ENCODE measurements around the gene RPL7A.

RPL7A gene

GRCh38 chr9:133378408-133378962 lies 30.5 kb downstream of the RPL7A start:
- Histone ChIP-seq H3K27me3 (ENCODE audit: insufficient read depth, low read length) (no peaks in the 10 kb centered on the region), H3K4me1 (ENCODE audit: control insufficient read depth, insufficient read depth, low read length, unreplicated experiment) (peaks cover 5% of the 10 kb centered on the region), H3K27ac (ENCODE audit: low read depth, low read length) (no peak overlapping the region), H3K36me3 (ENCODE audit: insufficient read depth, low read length) (no peaks in the 10 kb centered on the region), H2AFZ (ENCODE audit: low read length, unreplicated experiment) (no peak overlapping the region), H3K79me2 (ENCODE audit: control insufficient read depth, insufficient read depth, low read length, unreplicated experiment) (peaks cover 28% of the 10 kb centered on the region), H3K4me3 (ENCODE audit: low read depth, low read length) (no peak overlapping the region)

DNA sequence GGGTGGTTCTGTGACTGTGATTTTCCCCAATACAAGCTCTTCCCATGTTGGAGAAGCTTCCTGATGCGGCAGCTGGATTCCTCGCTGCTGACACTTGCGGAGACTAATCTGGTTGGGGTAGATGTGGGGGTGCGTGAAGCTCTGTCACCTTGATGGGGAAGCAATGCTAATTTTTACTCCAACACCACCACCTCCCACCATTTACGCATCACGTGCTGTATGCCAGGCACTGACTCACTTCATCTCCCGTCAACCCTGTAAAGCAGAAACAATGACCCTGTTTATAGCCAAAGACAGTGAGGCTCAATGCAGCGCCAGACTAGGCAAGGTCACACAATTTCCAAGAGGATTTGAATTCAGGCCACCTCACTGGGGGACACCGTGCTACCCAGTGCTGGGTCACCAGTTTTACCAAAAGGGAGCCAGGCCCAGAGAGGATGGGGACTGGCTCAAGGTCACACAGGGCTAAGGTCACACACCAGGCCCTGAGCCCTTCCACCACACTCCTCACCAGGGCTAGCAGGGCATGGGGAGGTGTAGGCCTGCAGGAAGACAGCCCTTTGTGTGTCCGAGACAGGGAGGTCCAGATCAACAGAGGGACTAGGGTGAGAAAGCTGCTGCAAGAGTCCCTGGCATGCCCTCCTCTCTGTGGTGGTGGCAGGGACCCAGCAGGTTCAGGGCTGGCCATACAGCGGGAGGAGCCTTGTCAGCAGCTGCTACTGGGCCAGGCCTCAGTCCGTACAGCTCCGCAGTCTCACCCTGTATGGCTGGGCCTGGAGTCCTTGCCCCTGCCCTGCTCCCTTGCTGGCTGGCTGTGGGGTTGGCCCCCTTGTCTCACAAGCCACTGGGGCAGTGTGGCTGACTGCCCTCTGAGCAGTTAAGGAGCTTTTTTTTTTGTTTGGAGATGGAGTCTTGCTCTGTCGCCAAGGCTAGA lies 31.4 kb downstream of the RPL7A start:
- Histone ChIP-seq H3K27me3 (ENCODE audit: insufficient read depth, low read length) (no peaks in the 10 kb centered on the region), H3K79me2 (ENCODE audit: control insufficient read depth, insufficient read depth, low read length, unreplicated experiment) (peaks cover 19% of the 10 kb centered on the region), H3K4me3 (ENCODE audit: low read depth, low read length) (no peak overlapping the region), H2AFZ (ENCODE audit: low read length, unreplicated experiment) (no peak overlapping the region), H3K27ac (ENCODE audit: low read depth, low read length) (no peak overlapping the region), H3K36me3 (ENCODE audit: insufficient read depth, low read length) (no peaks in the 10 kb centered on the region), H3K4me1 (ENCODE audit: control insufficient read depth, insufficient read depth, low read length, unreplicated experiment) (no peaks in the 10 kb centered on the region)

DNA sequence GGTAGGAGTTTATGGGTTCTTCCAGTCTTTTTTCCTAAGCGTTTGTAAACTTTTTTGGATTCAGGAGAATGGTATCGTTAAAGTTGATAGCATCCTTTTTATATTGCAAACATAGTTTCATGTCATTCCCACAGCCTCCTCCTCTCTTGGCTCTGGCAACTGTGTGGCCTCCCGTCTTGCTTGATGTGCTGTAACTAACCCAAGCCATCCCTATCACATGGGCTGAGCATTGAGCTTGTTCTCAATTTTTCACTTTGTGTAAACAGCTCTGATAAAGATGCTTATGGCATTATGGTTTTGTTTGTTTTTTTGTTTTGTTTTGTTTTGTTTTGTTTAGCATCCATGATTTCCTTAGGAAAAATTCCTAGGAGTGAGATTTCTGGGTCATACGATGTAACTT lies 32.7 kb downstream of the RPL7A start:
- Histone ChIP-seq H3K36me3 (ENCODE audit: insufficient read depth, low read length) (no peaks in the 10 kb centered on the region), H3K4me1 (ENCODE audit: control insufficient read depth, insufficient read depth, low read length, unreplicated experiment) (no peaks in the 10 kb centered on the region), H2AFZ (ENCODE audit: low read length, unreplicated experiment) (no peak overlapping the region), H3K27me3 (ENCODE audit: insufficient read depth, low read length) (no peaks in the 10 kb centered on the region), H3K4me3 (ENCODE audit: low read depth, low read length) (no peak overlapping the region), H3K79me2 (ENCODE audit: control insufficient read depth, insufficient read depth, low read length, unreplicated experiment) (peaks cover 6% of the 10 kb centered on the region), H3K27ac (ENCODE audit: low read depth, low read length) (no peak overlapping the region)

DNA sequence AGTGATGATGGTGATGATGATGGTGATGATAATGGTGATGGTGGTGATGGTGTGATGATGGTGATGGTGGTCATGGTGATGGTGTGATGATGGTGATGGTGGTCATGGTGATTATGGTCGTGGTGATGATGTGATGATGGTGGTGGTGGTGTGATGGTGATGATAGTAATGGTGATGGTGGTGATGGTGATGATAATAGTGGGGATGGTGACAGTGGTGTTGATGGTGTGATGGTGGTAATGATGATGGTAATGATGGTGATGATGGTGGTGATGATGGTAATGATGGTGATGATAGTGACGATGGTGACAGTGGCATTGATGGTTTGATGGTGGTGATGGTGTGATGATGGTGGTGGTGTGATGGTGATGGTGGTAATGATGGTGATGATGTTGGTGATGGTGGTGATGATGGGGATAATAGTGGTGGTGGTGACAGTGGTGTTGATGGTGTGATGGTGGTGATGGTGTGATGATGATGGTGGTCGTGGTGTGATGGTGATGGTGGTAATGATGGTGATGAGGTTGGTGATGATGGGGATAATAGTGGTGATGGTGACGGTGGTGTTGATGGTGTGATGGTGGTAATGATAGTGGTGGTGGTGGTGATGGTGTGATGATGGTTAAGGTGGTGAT lies 34.6 kb downstream of the RPL7A start:
- H2AFZ ChIP-seq (ENCODE audit: low read length, unreplicated experiment) = no peak overlapping the region
- no peaks in the 10 kb centered on the region for H3K27me3 ChIP-seq (ENCODE audit: insufficient read depth, low read length)
- H3K36me3 ChIP-seq (ENCODE audit: insufficient read depth, low read length) = no peaks in the 10 kb centered on the region
- H3K79me2 ChIP-seq (ENCODE audit: control insufficient read depth, insufficient read depth, low read length, unreplicated experiment) = no peaks in the 10 kb centered on the region
- H3K4me1 ChIP-seq (ENCODE audit: control insufficient read depth, insufficient read depth, low read length, unreplicated experiment) = no peaks in the 10 kb centered on the region
- H3K4me3 ChIP-seq (ENCODE audit: low read depth, low read length) = no peak overlapping the region
- no peak overlapping the region for H3K27ac ChIP-seq (ENCODE audit: low read depth, low read length)

- Histone ChIP-seq H3K4me1 (ENCODE audit: control insufficient read depth, insufficient read depth, low read length, unreplicated experiment) (no peaks in the 10 kb centered on the region), H2AFZ (ENCODE audit: low read length, unreplicated experiment) (no peak overlapping the region), H3K36me3 (ENCODE audit: insufficient read depth, low read length) (no peaks in the 10 kb centered on the region), H3K4me3 (ENCODE audit: low read depth, low read length) (no peak overlapping the region), H3K79me2 (ENCODE audit: control insufficient read depth, insufficient read depth, low read length, unreplicated experiment) (no peaks in the 10 kb centered on the region), H3K27me3 (ENCODE audit: insufficient read depth, low read length) (no peaks in the 10 kb centered on the region), H3K27ac (ENCODE audit: low read depth, low read length) (no peak overlapping the region)
These were observed 35.4 kb downstream of the RPL7A start for GRCh38 chr9:133383438-133383837.

- Histone ChIP-seq H3K36me3 (ENCODE audit: insufficient read depth, low read length) (no peaks in the 10 kb centered on the region), H2AFZ (ENCODE audit: low read length, unreplicated experiment) (no peak overlapping the region), H3K4me1 (ENCODE audit: control insufficient read depth, insufficient read depth, low read length, unreplicated experiment) (no peaks in the 10 kb centered on the region), H3K27ac (ENCODE audit: low read depth, low read length) (no peak overlapping the region), H3K27me3 (ENCODE audit: insufficient read depth, low read length) (no peaks in the 10 kb centered on the region), H3K4me3 (ENCODE audit: low read depth, low read length) (no peak overlapping the region), H3K79me2 (ENCODE audit: control insufficient read depth, insufficient read depth, low read length, unreplicated experiment) (no peaks in the 10 kb centered on the region)
These were observed 36.8 kb downstream of the RPL7A start for GRCh38 chr9:133384736-133385321.

DNA sequence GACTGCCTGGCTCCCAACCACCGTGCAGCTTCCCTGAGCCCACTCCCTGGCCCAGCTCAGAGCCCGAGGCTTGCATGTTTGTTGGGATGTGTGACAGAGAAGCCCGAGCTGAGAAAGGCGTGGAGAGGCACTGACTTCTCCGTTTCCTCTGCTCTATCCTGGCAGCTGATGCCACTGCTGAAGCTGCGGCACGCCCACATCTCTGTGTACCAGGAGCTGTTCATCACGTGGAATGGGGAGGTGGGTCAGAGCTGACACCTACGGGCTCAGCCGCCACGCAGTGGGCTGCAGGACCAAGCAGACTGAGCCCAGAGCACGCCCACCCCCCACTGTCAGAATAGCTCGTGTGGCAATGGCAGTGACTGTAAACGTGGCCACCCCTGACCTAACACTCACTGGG lies 37.4 kb downstream of the RPL7A start:
- H3K79me2 ChIP-seq (ENCODE audit: control insufficient read depth, insufficient read depth, low read length, unreplicated experiment) = no peaks in the 10 kb centered on the region
- no peak overlapping the region for H3K4me3 ChIP-seq (ENCODE audit: low read depth, low read length)
- H3K4me1 ChIP-seq (ENCODE audit: control insufficient read depth, insufficient read depth, low read length, unreplicated experiment) = no peaks in the 10 kb centered on the region
- no peaks in the 10 kb centered on the region for H3K27me3 ChIP-seq (ENCODE audit: insufficient read depth, low read length)
- H2AFZ ChIP-seq (ENCODE audit: low read length, unreplicated experiment) = no peak overlapping the region
- H3K27ac ChIP-seq (ENCODE audit: low read depth, low read length) = no peak overlapping the region
- H3K36me3 ChIP-seq (ENCODE audit: insufficient read depth, low read length) = no peaks in the 10 kb centered on the region

DNA sequence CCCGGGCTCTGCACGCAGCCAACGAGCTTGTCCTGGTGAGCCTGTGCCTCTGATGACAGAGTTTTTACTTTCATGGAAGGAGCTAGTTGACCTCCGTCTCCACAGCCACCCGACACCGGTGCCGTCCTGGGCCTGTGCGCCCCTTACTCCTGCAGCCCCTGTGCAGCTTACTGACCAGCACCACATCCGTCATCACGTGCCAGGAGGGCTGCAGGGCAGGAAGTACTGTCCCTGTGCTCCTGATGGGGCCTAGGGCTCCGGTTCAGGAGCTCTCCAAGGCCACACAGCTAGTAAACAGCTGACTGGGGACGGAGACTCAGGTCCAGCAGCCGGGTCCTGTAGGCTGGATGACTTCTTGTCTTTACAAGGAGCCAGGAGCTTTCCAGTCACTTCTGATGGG lies 38.3 kb downstream of the RPL7A start:
- H3K27ac ChIP-seq (ENCODE audit: low read depth, low read length) = no peak overlapping the region
- H2AFZ ChIP-seq (ENCODE audit: low read length, unreplicated experiment) = no peak overlapping the region
- H3K4me3 ChIP-seq (ENCODE audit: low read depth, low read length) = no peak overlapping the region
- H3K27me3 ChIP-seq (ENCODE audit: insufficient read depth, low read length) = no peaks in the 10 kb centered on the region
- no peaks in the 10 kb centered on the region for H3K79me2 ChIP-seq (ENCODE audit: control insufficient read depth, insufficient read depth, low read length, unreplicated experiment)
- H3K36me3 ChIP-seq (ENCODE audit: insufficient read depth, low read length) = no peaks in the 10 kb centered on the region
- no peaks in the 10 kb centered on the region for H3K4me1 ChIP-seq (ENCODE audit: control insufficient read depth, insufficient read depth, low read length, unreplicated experiment)

DNA sequence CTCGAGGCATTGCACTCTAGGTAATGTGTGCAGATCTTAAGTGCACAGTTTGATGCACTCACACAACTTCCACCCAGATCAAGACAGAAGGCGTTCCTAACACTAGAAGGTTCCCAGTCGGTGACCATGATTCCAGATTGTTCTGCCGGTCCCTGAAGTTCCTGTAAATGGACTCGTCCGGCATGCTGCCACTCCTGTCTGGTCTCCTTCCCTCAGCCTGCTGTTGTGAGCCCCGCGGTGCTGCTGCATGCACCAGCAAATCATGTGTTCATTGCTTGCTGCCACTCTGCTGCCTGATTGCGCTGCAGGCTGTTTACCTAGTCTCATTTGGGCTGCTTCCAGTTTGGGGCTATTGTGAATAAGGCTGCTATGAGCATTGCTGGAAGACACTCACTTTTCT lies 39.7 kb downstream of the RPL7A start:
- Histone ChIP-seq H3K4me3 (ENCODE audit: low read depth, low read length) (no peak overlapping the region), H3K27me3 (ENCODE audit: insufficient read depth, low read length) (no peaks in the 10 kb centered on the region), H3K79me2 (ENCODE audit: control insufficient read depth, insufficient read depth, low read length, unreplicated experiment) (no peaks in the 10 kb centered on the region), H3K4me1 (ENCODE audit: control insufficient read depth, insufficient read depth, low read length, unreplicated experiment) (no peaks in the 10 kb centered on the region), H3K27ac (ENCODE audit: low read depth, low read length) (no peak overlapping the region), H2AFZ (ENCODE audit: low read length, unreplicated experiment) (no peak overlapping the region), H3K36me3 (ENCODE audit: insufficient read depth, low read length) (no peaks in the 10 kb centered on the region)

DNA sequence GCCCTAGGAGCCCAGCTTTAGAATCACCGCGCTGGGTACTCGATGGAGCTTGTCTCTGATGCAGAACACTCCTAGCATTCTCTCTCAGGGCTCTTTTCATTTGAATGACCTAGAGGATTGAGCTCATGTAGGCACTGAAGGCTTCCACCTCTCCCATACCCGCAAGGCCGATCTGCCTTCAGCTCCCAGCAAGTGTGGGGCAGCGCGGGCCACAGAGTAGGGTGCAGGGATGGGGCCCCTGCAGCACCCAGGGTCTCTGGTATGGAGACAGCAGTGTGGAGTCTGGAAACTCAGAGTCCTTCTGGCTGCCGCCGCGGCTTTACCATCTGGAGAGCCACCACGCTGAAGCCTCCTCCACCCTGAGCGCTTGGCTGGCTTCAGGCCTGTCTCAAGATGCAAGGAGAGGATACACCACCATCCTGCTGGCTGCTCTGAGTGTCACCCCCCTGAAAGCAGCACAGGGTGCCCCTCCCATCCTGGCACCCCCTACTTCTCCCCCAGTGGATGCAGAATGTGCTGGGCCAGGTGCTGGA lies 41.1 kb downstream of the RPL7A start:
- H3K27ac ChIP-seq (ENCODE audit: low read depth, low read length) = no peak overlapping the region
- no peaks in the 10 kb centered on the region for H3K4me1 ChIP-seq (ENCODE audit: control insufficient read depth, insufficient read depth, low read length, unreplicated experiment)
- peaks cover 5% of the 10 kb centered on the region for H3K27me3 ChIP-seq (ENCODE audit: insufficient read depth, low read length)
- H3K4me3 ChIP-seq (ENCODE audit: low read depth, low read length) = no peak overlapping the region
- no peaks in the 10 kb centered on the region for H3K79me2 ChIP-seq (ENCODE audit: control insufficient read depth, insufficient read depth, low read length, unreplicated experiment)
- no peak overlapping the region for H2AFZ ChIP-seq (ENCODE audit: low read length, unreplicated experiment)
- H3K36me3 ChIP-seq (ENCODE audit: insufficient read depth, low read length) = no peaks in the 10 kb centered on the region

Data from ACC112 (cell line).